Smooth muscle cell (in vitro differentiated cells): ENCODE data around the gene PSME1. TPM values are rescaled to one million over a fixed set of nuclear protein-coding genes. Genes with fewer than 3 reads are reported as not detected.

ENCODE experiments used
- DNase-seq: peaks from one replicate; lab custom pipeline; 2025; ENCODE audit not compliant: unreplicated experiment; lab: John Stamatoyannopoulos, UW
- H2AFZ ChIP-seq: fragments of 200-600 bp; sonication (generic); 2 replicates; pipeline ENCODE4 v1.6.0; 2016; ENCODE audit warnings: antibody characterized with exemption, low read depth, mild to moderate bottlenecking
- H3F3A ChIP-seq: fragments of 200-600 bp; sonication (generic); 2 replicates; pipeline ENCODE4 v1.6.0; 2017; ENCODE audit warnings: antibody characterized with exemption, low read depth
- H3K27ac ChIP-seq: fragments of 200-600 bp; sonication (generic); 2 replicates; pipeline ENCODE4 v1.5.1; 2016; ENCODE audit warnings: low read depth, mild to moderate bottlenecking
- H3K27me3 ChIP-seq: fragments of 200-600 bp; sonication (generic); 2 replicates; pipeline ENCODE4 v1.6.1; 2016; ENCODE audit warnings: low read depth, mild to moderate bottlenecking
- H3K36me3 ChIP-seq: fragments of 200-600 bp; sonication (generic); 2 replicates; pipeline ENCODE4 v1.5.1; 2016; ENCODE audit warnings: low read depth
- H3K4me1 ChIP-seq: fragments of 200-600 bp; sonication (generic); 2 replicates; pipeline ENCODE4 v1.5.1; 2016; ENCODE audit warnings: low read depth
- H3K4me2 ChIP-seq: fragments of 200-600 bp; sonication (generic); 2 replicates; pipeline ENCODE4 v1.6.0; 2016; ENCODE audit warnings: mild to moderate bottlenecking
- H3K4me3 ChIP-seq: fragments of 200-600 bp; sonication (generic); 2 replicates; pipeline ENCODE4 v1.5.1; 2016; ENCODE audit warnings: mild to moderate bottlenecking
- H3K79me2 ChIP-seq: fragments of 200-600 bp; sonication (generic); 2 replicates; pipeline ENCODE4 v1.6.0; 2016; ENCODE audit warnings: low read depth, mild to moderate bottlenecking
- H3K9ac ChIP-seq: fragments of 200-600 bp; sonication (generic); 2 replicates; pipeline ENCODE4 v1.6.0; 2016; ENCODE audit warnings: low read depth
- H3K9me3 ChIP-seq: fragments of 200-600 bp; sonication (generic); replicated peaks from 2 replicates; pipeline ENCODE4 v1.5.1; 2016; ENCODE audit warnings: low read depth
- H4K20me1 ChIP-seq: fragments of 200-600 bp; sonication (generic); 2 replicates; pipeline ENCODE4 v1.6.0; 2016; ENCODE audit warnings: low read depth
- CTCF ChIP-seq: fragments of 200-600 bp; sonication (generic); IDR thresholded peaks from 2 replicates; pipeline ENCODE4 v1.5.1; 2017; ENCODE audit warnings: borderline replicate concordance, mild to moderate bottlenecking, antibody characterized with exemption; ENCODE audit not compliant: insufficient read depth, poor library complexity, severe bottlenecking
- WGBS: methylation state at CpG from one replicate; pipeline ENCODE4 v1.1.7; 2016; ENCODE audit warnings: low lambda C conversion rate; 5-methylcytosine and 5-hydroxymethylcytosine counted together
- microRNA-seq: library from miRNA; unstranded; fragments of <30 nt; microRNA quantifications from one replicate; pipeline ENCODE4, GENCODE V29; 2016; ENCODE audit warnings: borderline number of aligned reads
- polyA plus RNA-seq: library from polyadenylated mRNA; unstranded; fragments of >200 nt; fragmentation: Nextera tagmentation; extraction: Ambion mirVana; gene quantifications from 2 replicates; pipeline ENCODE4 v1.2.1, GENCODE V29; 2016
- small RNA-seq: library from RNA; depleted of rRNA; stranded (forward); fragments of <200 nt; gene quantifications from one replicate; pipeline ENCODE3, GENCODE V24; 2014
- total RNA-seq: library from RNA; depleted of rRNA; stranded (reverse); fragments of >200 nt; gene quantifications from 2 replicates; pipeline ENCODE4 v1.2.3, GENCODE V29; 2014

PSME1 gene
- total and polyA plus RNA-seq, 2 experiments from 2014 or later = 41.4 to 94.1 TPM

GRCh38 chr14:24186831-24187538 is 51.0 kb downstream of the PSME1 start:
- no peak overlapping the region for H3K9ac ChIP-seq
- H3K9me3 ChIP-seq = no peaks in the 10 kb centered on the region
- H3K36me3 ChIP-seq = no peaks in the 10 kb centered on the region
- 96% methylated on average over 10 of the region's 10 CpGs for WGBS
- no peak overlapping the region for H2AFZ ChIP-seq
- peaks cover 10% of the 10 kb centered on the region for H3F3A ChIP-seq
- peaks cover 11% of the 10 kb centered on the region for H3K4me1 ChIP-seq
- no peak for DNase-seq
- no peaks in the 10 kb centered on the region for H3K27me3 ChIP-seq
- H4K20me1 ChIP-seq = no peaks in the 10 kb centered on the region
- H3K4me2 ChIP-seq = no peak overlapping the region
- no peak overlapping the region for H3K4me3 ChIP-seq
- peaks cover 9% of the 10 kb centered on the region for H3K79me2 ChIP-seq
- no peak for TF ChIP-seq CTCF
- H3K27ac ChIP-seq = no peak overlapping the region

- DNase-seq = no peak
- H2AFZ ChIP-seq = no peak overlapping the region
- peaks cover 10% of the 10 kb centered on the region for H3F3A ChIP-seq
- H3K9ac ChIP-seq = no peak overlapping the region
- peak overlapping the region; percentile 85 for H3K4me2 ChIP-seq
- no peak for TF ChIP-seq CTCF
- peak overlapping the region; percentile 58 for H3K4me3 ChIP-seq
- no peak overlapping the region for H3K27ac ChIP-seq
- H3K36me3 ChIP-seq = no peaks in the 10 kb centered on the region
- H4K20me1 ChIP-seq = no peaks in the 10 kb centered on the region
- H3K9me3 ChIP-seq = no peaks in the 10 kb centered on the region
- peaks cover 11% of the 10 kb centered on the region for H3K4me1 ChIP-seq
- no peaks in the 10 kb centered on the region for H3K27me3 ChIP-seq
- peaks cover 13% of the 10 kb centered on the region for H3K79me2 ChIP-seq
- WGBS = 88% methylated on average over 2 of the region's 2 CpGs
Observed at GRCh38 chr14:24187539-24187915, 51.5 kb downstream of the PSME1 start.

Small RNA genes within 50 kb of the gene (microRNA-seq; reads per million reads assigned to microRNA genes)
- gene MIR7703 = not detected

Small RNA genes within 50 kb of the gene (small RNA-seq; reads per million reads assigned to genes)
- 0.42 reads per million, percentile 13 among the genes with 10 or more reads in this experiment for gene IPO4
- gene IRF9 = 0.82 reads per million, percentile 26 among the genes with 10 or more reads in this experiment
- 0.21 reads per million for gene RNA5SP383

Other genes with a start within 250 kb of the PSME1 start
Only the 30 nearest of the 31 such genes appear.
- gene DHRS4, start 182.4 kb upstream of the PSME1 start, total RNA-seq = 16.7 and 33.1 TPM in 2 replicates
- 30.9 and 37.4 TPM in 2 replicates for gene DHRS4, start 182.4 kb upstream of the PSME1 start, polyA plus RNA-seq
- 8.2 and 10.6 TPM in 2 replicates for gene DHRS4L2, start 147.3 kb upstream of the PSME1 start, total RNA-seq
- gene DHRS4L2, start 147.3 kb upstream of the PSME1 start, polyA plus RNA-seq = 21.5 and 26.0 TPM in 2 replicates
- gene CARMIL3, start 84.2 kb upstream of the PSME1 start, total RNA-seq = 0.04 TPM in 1 of 2 replicates, not detected in the other
- gene CARMIL3, start 84.2 kb upstream of the PSME1 start, polyA plus RNA-seq = 0.11 TPM in 1 of 2 replicates, not detected in the other
- not detected in 2 replicates for gene CPNE6, start 64.6 kb upstream of the PSME1 start, total RNA-seq
- gene CPNE6, start 64.6 kb upstream of the PSME1 start, polyA plus RNA-seq = not detected in 2 replicates
- 21.5 and 25.6 TPM in 2 replicates for gene PCK2, start 41.9 kb upstream of the PSME1 start, total RNA-seq
- gene PCK2, start 41.9 kb upstream of the PSME1 start, polyA plus RNA-seq = 40.4 and 46.1 TPM in 2 replicates
- gene DCAF11, start 21.4 kb upstream of the PSME1 start, total RNA-seq = 43.6 and 46.1 TPM in 2 replicates
- gene DCAF11, start 21.4 kb upstream of the PSME1 start, polyA plus RNA-seq = 31.8 and 39.3 TPM in 2 replicates
- gene NRL, start 21.2 kb upstream of the PSME1 start, total RNA-seq = 0.18 and 1.9 TPM in 2 replicates
- 1.3 and 2.6 TPM in 2 replicates for gene NRL, start 21.2 kb upstream of the PSME1 start, polyA plus RNA-seq
- gene FITM1, start 5.5 kb upstream of the PSME1 start, total RNA-seq = 2.7 TPM in 1 of 2 replicates, not detected in the other
- gene FITM1, start 5.5 kb upstream of the PSME1 start, polyA plus RNA-seq = 0.31 and 1.1 TPM in 2 replicates
- 6.3 and 13.0 TPM in 2 replicates for gene EMC9, start 5.4 kb downstream of the PSME1 start, total RNA-seq
- gene EMC9, start 5.4 kb downstream of the PSME1 start, polyA plus RNA-seq = 11.9 and 16.9 TPM in 2 replicates
- gene PSME2, start 10.4 kb downstream of the PSME1 start, total RNA-seq = 40.7 and 53.2 TPM in 2 replicates
- gene PSME2, start 10.4 kb downstream of the PSME1 start, polyA plus RNA-seq = 164 and 166 TPM in 2 replicates
- 39.3 and 74.8 TPM in 2 replicates for gene RNF31, start 11.3 kb downstream of the PSME1 start, total RNA-seq
- 23.3 and 25.4 TPM in 2 replicates for gene RNF31, start 11.3 kb downstream of the PSME1 start, polyA plus RNA-seq
- 38.2 and 42.7 TPM in 2 replicates for gene IRF9, start 25.1 kb downstream of the PSME1 start, total RNA-seq
- gene IRF9, start 25.1 kb downstream of the PSME1 start, polyA plus RNA-seq = 42.0 and 58.3 TPM in 2 replicates
- 5.7 and 9.3 TPM in 2 replicates for gene REC8, start 35.9 kb downstream of the PSME1 start, total RNA-seq
- gene REC8, start 35.9 kb downstream of the PSME1 start, polyA plus RNA-seq = 16.8 and 26.7 TPM in 2 replicates
- 14.7 and 82.6 TPM in 2 replicates for gene IPO4, start 52.6 kb downstream of the PSME1 start, total RNA-seq
- gene IPO4, start 52.6 kb downstream of the PSME1 start, polyA plus RNA-seq = 20.5 and 26.6 TPM in 2 replicates
- 66.6 and 72.1 TPM in 2 replicates for gene TM9SF1, start 59.2 kb downstream of the PSME1 start, total RNA-seq
- 86.5 and 95.8 TPM in 2 replicates for gene TM9SF1, start 59.2 kb downstream of the PSME1 start, polyA plus RNA-seq
- 0.85 TPM in 1 of 2 replicates, not detected in the other for gene TSSK4, start 69.5 kb downstream of the PSME1 start, total RNA-seq
- gene TSSK4, start 69.5 kb downstream of the PSME1 start, polyA plus RNA-seq = 0.89 and 1.3 TPM in 2 replicates
- gene CHMP4A, start 77.3 kb downstream of the PSME1 start, total RNA-seq = 29.7 and 32.5 TPM in 2 replicates
- gene CHMP4A, start 77.3 kb downstream of the PSME1 start, polyA plus RNA-seq = 46.8 and 63.9 TPM in 2 replicates
- 31.0 and 33.0 TPM in 2 replicates for gene MDP1, start 79.9 kb downstream of the PSME1 start, total RNA-seq
- gene MDP1, start 79.9 kb downstream of the PSME1 start, polyA plus RNA-seq = 36.8 and 42.3 TPM in 2 replicates
- 209 and 211 TPM in 2 replicates for gene NEDD8, start 96.2 kb downstream of the PSME1 start, total RNA-seq
- 375 and 432 TPM in 2 replicates for gene NEDD8, start 96.2 kb downstream of the PSME1 start, polyA plus RNA-seq
- 38.8 and 65.0 TPM in 2 replicates for gene GMPR2, start 96.7 kb downstream of the PSME1 start, total RNA-seq
- 43.4 and 55.9 TPM in 2 replicates for gene GMPR2, start 96.7 kb downstream of the PSME1 start, polyA plus RNA-seq
- gene TINF2, start 106.4 kb downstream of the PSME1 start, total RNA-seq = 27.9 and 38.8 TPM in 2 replicates
- gene TINF2, start 106.4 kb downstream of the PSME1 start, polyA plus RNA-seq = 43.6 and 52.5 TPM in 2 replicates
- gene TGM1, start 127.0 kb downstream of the PSME1 start, total RNA-seq = 4.1 and 13.6 TPM in 2 replicates
- gene TGM1, start 127.0 kb downstream of the PSME1 start, polyA plus RNA-seq = 1.6 and 7.7 TPM in 2 replicates
- 15.4 and 18.5 TPM in 2 replicates for gene RABGGTA, start 135.4 kb downstream of the PSME1 start, total RNA-seq
- 33.4 and 38.2 TPM in 2 replicates for gene RABGGTA, start 135.4 kb downstream of the PSME1 start, polyA plus RNA-seq
- gene DHRS1, start 163.6 kb downstream of the PSME1 start, total RNA-seq = 22.5 and 23.3 TPM in 2 replicates
- gene DHRS1, start 163.6 kb downstream of the PSME1 start, polyA plus RNA-seq = 25.2 and 27.4 TPM in 2 replicates
- 9.3 and 11.2 TPM in 2 replicates for gene NOP9, start 163.7 kb downstream of the PSME1 start, total RNA-seq
- 2.7 and 3.3 TPM in 2 replicates for gene NOP9, start 163.7 kb downstream of the PSME1 start, polyA plus RNA-seq
- not detected in 2 replicates for gene CIDEB, start 171.8 kb downstream of the PSME1 start, total RNA-seq
- 0.58 TPM in 1 of 2 replicates, not detected in the other for gene CIDEB, start 171.8 kb downstream of the PSME1 start, polyA plus RNA-seq
- 2.8 and 6.9 TPM in 2 replicates for gene LTB4R2, start 173.9 kb downstream of the PSME1 start, total RNA-seq
- 0.70 and 2.4 TPM in 2 replicates for gene LTB4R2, start 173.9 kb downstream of the PSME1 start, polyA plus RNA-seq
- gene LTB4R, start 175.3 kb downstream of the PSME1 start, total RNA-seq = 2.7 and 2.8 TPM in 2 replicates
- gene LTB4R, start 175.3 kb downstream of the PSME1 start, polyA plus RNA-seq = 1.6 and 3.2 TPM in 2 replicates
- gene ADCY4, start 198.9 kb downstream of the PSME1 start, total RNA-seq = 0.13 and 0.45 TPM in 2 replicates
- 0.66 TPM in 1 of 2 replicates, not detected in the other for gene ADCY4, start 198.9 kb downstream of the PSME1 start, polyA plus RNA-seq
- gene RIPK3, start 203.8 kb downstream of the PSME1 start, total RNA-seq = 1.3 and 1.6 TPM in 2 replicates
- gene RIPK3, start 203.8 kb downstream of the PSME1 start, polyA plus RNA-seq = 1.2 TPM in 1 of 2 replicates, not detected in the other